GM12864 (cell line): ENCODE results near the gene ZNF750.

Experiments used
- DNase-seq: peaks from one replicate; pipeline ENCODE4 v3.0.0-alpha.2; 2011; ENCODE audit warnings: low read depth
- H3K4me3 ChIP-seq: 2 replicates; pipeline ENCODE4 v1.5.1; 2011; ENCODE audit warnings: mild to moderate bottlenecking, low read depth, low read length, control low read depth
- CTCF ChIP-seq: IDR thresholded peaks from 2 replicates; pipeline ENCODE4 v1.5.1; 2011; ENCODE audit warnings: low read depth, mild to moderate bottlenecking, moderate library complexity, low read length, control low read depth, inconsistent platforms; ENCODE audit errors: missing control alignments

Gene ZNF750

GRCh38 chr17:82780195-82780594 lies 59.6 kb downstream of the ZNF750 start:
- DNase-seq = no peak
- TF ChIP-seq CTCF = no peak
- H3K4me3 ChIP-seq = no peak overlapping the region

GRCh38 chr17:82779541-82779940 lies 60.3 kb downstream of the ZNF750 start:
- no peak for TF ChIP-seq CTCF
- no peak for DNase-seq
- H3K4me3 ChIP-seq = no peak overlapping the region
